Parietal lobe (tissue), 1 donor: Measurements from ENCODE around the gene UBAC1. TPM values are rescaled to one million over a fixed set of nuclear protein-coding genes. Genes with fewer than 3 reads are reported as not detected.

Experiments used
- total RNA-seq: library from RNA; depleted of rRNA; stranded (reverse); fragments of >200 nt; gene quantifications from one replicate; pipeline ENCODE4 v1.2.3, GENCODE V29; 2014

Gene UBAC1
- total RNA-seq, result 33.8 TPM

GRCh38 chr9:135961277-135961715 lies at the start of gene UBAC1:
UBAC1 (minus strand) TSS chr9:135961373; CDS start chr9:135961162, 211 bp downstream.

GRCh38 chr9:135907431-135908092 lies 53.6 kb downstream of the UBAC1 start, which contains the start of gene CAMSAP1:
CAMSAP1 (minus strand) TSS chr9:135907546; CDS start chr9:135907159, 387 bp downstream.

Other genes starting within 250 kb of the UBAC1 start
- 183 TPM for gene CAMSAP1, start 53.8 kb downstream of the UBAC1 start, total RNA-seq
- gene NACC2, start 133.9 kb upstream of the UBAC1 start, total RNA-seq, result 6.3 TPM
- gene TMEM250, start 157.5 kb upstream of the UBAC1 start, total RNA-seq, result 26.6 TPM
- not detected for gene LHX3, start 243.8 kb upstream of the UBAC1 start, total RNA-seq